GM19239 (cell line): ENCODE data around the gene PCDHGA1.

Experiments
- DNase-seq: peaks from one replicate; pipeline ENCODE4 v3.0.0; 2011; ENCODE audit warnings: low spot score; ENCODE audit not compliant: insufficient read length
- FAIRE-seq: peaks from 2 replicates; lab custom pipeline; 2011; peaks lifted over from hg19 to GRCh38; lab: Jason Lieb, UNC

The PCDHGA1 gene

GRCh38 chr5:141522301-141522700 is 192.0 kb downstream of the PCDHGA1 start:
- FAIRE-seq = no peak
- no peak for DNase-seq

DNA sequence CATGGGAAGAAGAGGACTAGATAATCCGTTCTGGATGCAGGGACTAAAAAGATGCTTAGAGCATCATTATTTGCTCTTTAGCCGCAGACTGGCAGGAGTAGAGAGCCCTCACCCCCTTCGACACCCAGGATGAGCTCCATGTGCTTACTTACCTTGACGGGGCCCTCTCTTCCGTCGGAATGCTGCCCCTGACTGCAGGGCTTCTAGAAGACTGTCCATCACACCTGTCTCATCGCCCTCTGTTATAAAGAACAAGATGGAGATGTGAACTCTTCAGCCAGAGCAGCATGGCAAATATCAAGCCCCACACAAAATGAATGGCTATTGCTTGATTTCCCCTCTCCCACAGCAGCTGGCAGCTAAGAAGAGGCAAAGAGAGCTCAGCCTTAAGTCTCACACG is 193.7 kb downstream of the PCDHGA1 start:
- DNase-seq (no peak), FAIRE-seq (no peak)

GRCh38 chr5:141524604-141525597 is 194.6 kb downstream of the PCDHGA1 start:
- FAIRE-seq (peak; percentile 97), DNase-seq (no peak)

- FAIRE-seq (no peak), DNase-seq (no peak)
These were observed 195.3 kb downstream of the PCDHGA1 start for GRCh38 chr5:141525653-141526052.

- DNase-seq = no peak
- no peak for FAIRE-seq
These were observed 197.1 kb downstream of the PCDHGA1 start for GRCh38 chr5:141527426-141527825.

DNA sequence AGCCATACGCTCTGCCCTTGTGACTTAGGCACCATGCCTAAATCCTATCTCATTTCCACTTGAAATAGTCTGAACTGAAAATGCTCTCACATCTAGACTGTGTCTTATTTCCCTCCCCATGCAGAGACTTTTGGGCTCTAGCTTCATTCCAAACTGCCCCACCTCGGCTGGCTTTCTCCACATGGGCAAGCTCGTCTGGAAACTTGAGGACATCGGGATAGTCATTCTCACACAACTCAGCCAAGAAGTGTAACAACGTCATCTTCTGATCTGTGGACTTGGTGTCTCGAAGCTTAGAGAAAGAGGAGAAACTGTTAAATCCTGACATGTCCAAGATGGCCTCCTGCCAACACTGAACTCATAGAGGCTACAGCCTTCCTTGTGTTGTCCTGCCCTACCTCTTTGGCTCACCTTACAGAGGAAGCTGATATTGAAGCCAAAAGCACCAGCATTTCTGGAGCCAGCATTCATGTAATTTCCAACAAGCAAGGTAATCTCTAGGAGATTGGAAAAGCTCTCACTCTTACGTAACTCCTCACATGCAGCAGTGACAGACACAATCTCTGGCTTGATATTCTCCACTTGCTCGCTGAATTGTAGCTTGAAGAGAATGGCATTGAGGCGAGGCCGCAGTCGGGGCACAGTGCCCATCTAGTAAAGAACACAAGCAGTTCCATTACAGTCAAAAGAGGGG is 198.1 kb downstream of the PCDHGA1 start:
- no peak for FAIRE-seq

GRCh38 chr5:141529002-141529401 is 198.7 kb downstream of the PCDHGA1 start:
- FAIRE-seq (peak; percentile 47), DNase-seq (no peak)

More for the DNA sequence above, 198.1 kb downstream of the PCDHGA1 start:
- no peak for DNase-seq

DNA sequence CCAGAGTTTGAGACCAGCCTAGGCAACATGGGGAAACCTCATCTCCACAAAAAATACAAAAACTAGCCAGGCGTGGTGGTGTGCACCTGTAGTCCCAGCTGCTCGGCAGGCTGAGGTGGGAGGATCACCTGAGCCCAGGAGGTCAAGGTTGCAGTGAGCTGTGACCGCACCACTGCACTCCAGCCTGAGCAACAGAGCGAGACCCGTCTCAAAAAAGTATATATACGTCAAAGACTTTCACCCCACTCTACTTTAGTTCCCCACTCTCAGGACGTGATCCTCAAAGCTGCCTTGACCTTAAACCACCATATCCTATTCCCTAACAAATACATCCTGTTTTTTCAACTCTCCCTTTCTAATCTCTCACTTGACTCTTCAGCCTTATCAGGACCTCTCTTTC is 199.6 kb downstream of the PCDHGA1 start:
- FAIRE-seq = no peak
- DNase-seq = no peak

- FAIRE-seq (no peak), DNase-seq (no peak)
These were observed 202.4 kb downstream of the PCDHGA1 start for GRCh38 chr5:141532726-141533125.

GRCh38 chr5:141533897-141534296 is 203.6 kb downstream of the PCDHGA1 start:
- no peak for DNase-seq
- FAIRE-seq = no peak

DNA sequence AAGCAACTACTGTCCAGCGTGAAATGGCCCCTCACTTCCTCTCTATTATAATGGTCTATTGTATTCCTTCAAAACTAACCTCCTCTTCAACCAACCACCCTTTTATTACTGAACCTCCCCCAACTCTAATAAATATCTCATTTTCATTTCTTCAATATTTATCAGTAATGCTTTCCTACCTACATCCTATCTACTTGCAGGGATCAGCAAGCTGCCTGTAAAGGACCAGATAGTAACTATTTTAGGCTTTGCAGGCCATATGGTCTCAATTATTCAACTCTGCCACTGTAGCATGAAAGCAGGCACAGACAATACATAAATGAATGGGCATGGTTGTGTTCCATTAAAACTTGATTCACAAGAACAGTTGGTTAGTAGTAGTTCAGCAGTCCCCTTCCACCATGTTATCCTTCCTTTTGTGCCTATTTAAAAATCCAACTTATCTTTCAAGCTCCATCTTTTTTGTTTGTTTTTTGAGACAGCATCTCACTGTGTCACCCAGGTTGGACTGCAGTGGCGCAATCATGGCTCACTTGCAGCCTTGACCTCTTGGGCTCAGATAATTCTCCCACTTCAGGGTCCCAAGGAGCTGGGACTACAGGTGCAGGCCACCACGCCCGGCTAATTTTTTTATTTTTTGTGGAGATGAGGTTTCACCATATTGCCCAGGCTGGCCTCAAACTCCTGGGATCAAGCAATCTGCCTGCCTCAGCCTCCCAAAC is 204.3 kb downstream of the PCDHGA1 start:
- DNase-seq (no peak), FAIRE-seq (no peak)

- FAIRE-seq = no peak
- no peak for DNase-seq
These were observed 212.7 kb downstream of the PCDHGA1 start for GRCh38 chr5:141543053-141543452.

DNA sequence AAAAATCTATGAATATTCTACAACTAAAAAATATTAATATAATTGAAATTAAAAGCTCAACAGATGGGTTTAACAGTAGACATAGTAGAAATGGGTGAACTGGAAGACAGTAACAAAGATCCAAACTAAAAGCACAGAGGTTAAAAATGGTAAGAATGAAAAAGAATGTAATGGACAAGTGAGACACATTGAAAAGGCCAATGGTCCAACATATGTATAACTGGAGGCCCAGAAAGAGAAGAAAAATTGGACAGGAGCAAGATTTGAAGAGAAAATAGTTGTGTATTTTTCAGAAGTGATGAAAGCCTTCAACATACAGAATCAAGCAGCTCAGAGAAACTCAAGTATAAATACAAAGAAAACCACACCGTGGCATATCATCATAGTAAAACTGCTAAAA is 217.2 kb downstream of the PCDHGA1 start:
- no peak for DNase-seq
- FAIRE-seq = no peak

- no peak for FAIRE-seq
These were observed 217.6 kb downstream of the PCDHGA1 start for GRCh38 chr5:141547921-141548320.

GRCh38 chr5:141557681-141558136 is 227.4 kb downstream of the PCDHGA1 start:
- FAIRE-seq = peak; percentile 79
- peak; percentile 13 for DNase-seq

More at GRCh38 chr5:141547921-141548320, 217.6 kb downstream of the PCDHGA1 start:
- DNase-seq = no peak

- FAIRE-seq = no peak
- no peak for DNase-seq
These were observed 227.8 kb downstream of the PCDHGA1 start for GRCh38 chr5:141558150-141558549.

GRCh38 chr5:141559461-141559860 is 229.1 kb downstream of the PCDHGA1 start:
- no peak for FAIRE-seq
- DNase-seq = no peak

DNA sequence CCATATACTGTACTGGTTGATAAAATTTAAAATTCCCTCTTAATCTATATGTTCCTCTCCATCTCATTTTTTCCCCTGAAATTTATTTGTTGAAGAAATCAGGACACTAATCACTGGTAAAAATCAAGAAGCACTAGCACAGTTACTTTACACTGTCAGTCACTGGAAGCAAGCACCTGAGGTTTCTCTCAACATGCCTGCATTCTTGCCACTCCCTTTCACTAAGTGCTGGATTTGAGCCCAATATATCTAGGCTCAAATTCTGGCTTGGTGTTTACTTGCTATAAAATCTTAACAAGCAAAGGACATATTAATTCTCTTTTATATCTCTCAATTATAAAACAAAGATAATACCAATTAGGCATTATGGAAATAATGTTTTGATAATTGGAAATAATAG is 229.8 kb downstream of the PCDHGA1 start:
- DNase-seq = no peak
- no peak for FAIRE-seq

DNA sequence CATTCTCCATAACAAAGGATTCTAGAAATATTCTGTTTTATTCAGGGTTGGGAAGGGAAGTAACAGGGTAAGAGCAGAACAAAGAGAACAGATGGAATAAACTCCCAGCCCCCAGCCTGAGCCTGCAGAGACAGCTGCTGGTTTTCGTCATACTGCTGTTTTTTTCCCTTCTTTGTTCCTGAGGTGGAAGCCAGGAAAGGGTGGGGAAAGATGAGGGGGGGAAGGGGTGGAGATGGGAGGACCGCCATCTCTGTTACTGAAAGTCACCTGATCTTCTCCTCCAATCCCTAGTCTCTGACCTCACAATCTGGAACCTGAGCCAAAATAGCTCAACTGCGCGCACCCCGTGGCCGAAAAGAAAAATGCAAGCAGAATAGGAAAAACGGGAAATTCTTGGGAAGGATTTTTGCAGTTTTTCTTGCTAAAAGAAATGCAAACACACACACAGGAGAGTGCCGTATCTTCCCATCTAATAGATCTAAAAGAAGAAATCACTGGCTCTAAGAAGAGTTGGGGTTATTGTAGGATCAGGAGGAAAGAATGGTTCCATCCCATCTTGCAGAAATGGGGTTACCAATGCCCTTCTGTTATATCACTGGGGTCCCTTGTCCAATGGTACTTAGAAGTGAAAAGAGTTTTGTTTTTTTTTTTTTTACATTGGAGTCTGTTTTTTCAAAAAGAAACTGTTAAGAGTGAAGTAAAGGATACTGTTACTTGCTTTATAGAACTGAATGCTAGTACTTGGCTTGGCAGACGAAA is 230.6 kb downstream of the PCDHGA1 start:
- FAIRE-seq (no peak), DNase-seq (no peak)
